GOT3 (cell line): Measurements from ENCODE around the gene C15orf62.

Experiments used
- DNase-seq: peaks from one replicate; lab custom pipeline; 2025; ENCODE audit warnings: mixed read lengths; lab: John Stamatoyannopoulos, UW

C15orf62 gene

DNA sequence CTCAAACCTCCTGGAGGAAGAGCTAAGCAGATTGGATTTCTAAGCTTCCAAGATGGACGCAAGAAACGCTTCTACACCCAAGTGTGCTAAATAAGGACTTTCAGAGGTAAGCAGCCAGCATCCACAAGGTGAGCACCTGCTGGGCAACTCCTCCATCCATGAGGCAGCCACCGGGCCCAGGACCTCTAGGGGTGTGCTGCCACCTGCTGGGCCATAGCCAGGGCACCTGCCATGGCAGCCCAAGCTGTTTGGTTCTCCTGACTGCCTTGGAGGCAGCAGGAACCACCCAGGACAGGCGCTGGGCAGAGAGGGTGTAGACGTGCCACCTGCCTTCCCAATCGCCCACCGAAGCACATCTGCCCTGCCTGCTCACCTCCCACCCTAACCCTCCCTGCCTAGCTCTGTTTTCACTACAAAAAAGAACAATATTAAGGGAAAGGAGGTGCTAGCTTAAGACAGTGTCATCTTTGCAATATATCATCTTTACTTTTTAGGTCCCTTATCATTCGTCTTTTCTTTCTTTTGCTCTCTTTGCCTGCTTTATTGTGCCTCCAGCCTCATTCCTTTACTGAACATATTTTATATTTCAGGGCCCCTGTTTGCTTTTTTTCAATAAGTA is 12.9 kb downstream of the C15orf62 start:
- no peak for DNase-seq

DNA sequence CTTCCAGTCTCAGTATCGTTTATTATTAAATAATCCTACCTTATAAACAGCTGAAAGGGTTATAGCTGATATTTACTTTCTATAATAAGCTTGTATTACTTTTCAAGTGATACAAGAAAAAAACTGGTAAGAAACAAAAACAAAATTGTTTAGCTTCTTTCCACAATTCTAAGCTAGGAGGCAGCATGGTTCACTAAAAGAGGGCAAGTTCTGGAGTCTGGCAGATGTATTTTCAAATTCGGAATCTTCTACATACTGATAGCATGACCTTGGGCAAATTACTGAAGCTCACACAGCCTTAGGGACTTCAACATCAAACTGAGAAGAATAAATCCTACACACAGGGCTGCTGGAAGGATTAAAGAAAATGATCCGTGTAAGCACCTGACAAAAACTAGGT is 15.4 kb downstream of the C15orf62 start:
- DNase-seq, result no peak

DNA sequence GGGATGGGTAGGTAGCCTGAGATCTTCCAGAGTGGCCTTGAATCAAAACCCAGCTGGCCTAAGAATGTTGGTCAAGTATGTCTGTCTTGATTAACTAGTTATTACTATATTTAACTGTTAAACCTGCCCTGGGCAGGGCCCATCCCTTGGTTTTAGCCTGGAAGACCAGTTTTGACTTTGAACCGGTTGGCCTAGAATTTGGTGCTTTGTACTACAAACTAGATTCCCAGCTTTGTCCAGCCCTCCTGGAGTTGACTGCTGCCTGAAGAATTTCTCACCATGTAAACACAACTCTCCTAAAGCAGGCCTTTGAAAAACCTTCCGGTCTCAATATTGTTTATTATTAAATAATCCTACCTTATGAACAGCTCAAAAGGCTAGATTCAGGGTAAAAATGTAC is 16.0 kb downstream of the C15orf62 start:
- DNase-seq, result no peak

DNA sequence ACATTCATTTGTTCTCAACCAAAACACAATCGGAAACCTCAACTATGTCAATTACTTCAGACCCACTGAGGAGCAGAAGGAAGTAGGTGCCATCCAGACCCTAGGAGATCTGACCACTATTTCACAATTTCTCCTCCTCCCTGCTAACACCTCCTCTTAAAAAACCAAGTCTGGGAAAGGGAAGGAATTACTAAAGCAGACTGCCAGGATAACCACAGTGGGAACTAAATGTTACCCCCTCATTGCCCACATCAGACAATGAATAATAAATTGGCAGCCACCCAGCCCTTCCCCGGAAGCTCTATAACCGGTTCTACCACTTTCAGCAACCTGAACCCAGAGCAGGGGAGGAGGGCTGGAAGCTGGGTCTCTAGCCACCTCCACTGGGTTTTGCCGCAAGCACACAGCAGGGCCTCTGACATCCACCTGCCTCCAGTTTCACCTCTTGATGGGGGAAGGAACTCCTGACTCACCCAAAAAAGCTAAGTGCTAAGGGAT is 17.6 kb downstream of the C15orf62 start:
- DNase-seq, result no peak

DNA sequence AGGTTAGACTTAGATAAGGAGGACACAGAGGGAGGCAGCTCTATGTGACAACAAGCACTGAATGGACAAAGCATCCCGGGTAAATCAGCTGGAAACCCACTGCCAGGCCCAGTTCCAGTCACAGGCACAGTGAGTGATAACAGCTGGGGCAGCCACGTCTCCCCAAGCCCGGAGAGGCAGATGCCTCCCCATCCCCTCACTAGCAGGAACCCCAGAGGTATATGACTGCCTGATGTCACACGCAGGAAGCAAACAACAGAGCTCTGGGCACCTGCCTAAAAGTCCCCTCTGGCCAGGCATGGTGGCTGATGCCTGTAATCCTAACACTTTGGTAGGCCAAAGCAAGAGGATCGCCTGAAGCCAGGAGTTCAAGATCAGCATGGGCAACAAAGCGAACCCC is 18.2 kb downstream of the C15orf62 start:
- no peak for DNase-seq

DNA sequence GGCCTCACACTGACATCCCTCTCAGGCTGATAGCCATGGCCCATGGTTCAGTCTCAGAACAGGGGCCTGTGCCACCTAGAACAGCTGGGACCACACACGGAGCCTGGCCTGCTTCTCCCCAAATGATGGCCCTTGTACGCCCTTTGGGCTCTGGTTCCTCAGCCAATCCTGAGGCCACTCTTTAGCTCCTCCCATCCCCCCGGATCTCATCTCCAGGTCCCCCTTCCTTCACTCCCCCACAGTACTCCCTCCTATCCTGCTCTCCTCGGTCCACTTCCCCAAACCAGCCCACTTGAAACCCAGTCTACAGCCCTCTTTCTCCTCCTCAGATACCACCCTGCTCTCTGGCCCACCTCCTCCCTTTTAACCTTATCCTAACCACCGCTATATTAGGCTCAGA is 19.3 kb downstream of the C15orf62 start:
- no peak for DNase-seq

DNA sequence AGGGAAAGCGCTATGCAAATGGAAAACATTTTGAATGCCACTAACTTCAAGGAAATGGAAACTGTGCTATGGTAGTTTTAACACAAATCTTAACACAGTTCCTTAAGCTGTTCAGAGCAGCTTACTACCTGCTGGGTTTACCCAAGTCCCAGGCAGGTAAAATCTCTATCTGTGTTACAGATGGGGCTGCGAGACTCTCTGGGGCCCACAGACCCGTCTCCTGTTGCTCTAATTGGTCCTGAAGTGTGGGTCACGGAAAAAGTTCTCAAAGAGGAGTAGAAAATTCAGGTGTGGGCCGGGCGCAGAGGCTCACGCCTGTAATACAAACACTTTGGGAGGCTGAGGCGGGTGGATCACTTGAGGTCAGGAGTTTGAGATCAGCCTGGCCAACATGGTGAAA is 20.2 kb downstream of the C15orf62 start:
- no peak for DNase-seq

DNA sequence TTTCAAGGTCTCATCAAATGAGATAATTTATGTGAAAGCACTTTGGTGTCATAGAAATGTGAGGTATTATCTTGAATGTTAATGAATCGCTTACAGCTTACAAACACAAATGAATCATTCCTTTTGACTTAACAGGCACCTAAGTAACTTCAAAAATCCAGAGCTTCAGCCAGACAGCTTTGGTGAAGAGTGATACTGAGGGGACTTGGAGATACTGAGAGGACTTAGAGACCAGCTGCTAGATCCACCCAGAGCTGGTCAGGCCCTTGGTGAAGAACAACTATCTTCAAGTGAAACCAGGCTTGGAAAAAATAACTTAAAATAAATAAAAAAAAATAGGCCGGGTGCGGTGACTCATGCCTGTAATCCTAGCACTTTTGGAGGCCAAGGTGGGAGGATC is 20.9 kb downstream of the C15orf62 start:
- DNase-seq, result no peak

DNA sequence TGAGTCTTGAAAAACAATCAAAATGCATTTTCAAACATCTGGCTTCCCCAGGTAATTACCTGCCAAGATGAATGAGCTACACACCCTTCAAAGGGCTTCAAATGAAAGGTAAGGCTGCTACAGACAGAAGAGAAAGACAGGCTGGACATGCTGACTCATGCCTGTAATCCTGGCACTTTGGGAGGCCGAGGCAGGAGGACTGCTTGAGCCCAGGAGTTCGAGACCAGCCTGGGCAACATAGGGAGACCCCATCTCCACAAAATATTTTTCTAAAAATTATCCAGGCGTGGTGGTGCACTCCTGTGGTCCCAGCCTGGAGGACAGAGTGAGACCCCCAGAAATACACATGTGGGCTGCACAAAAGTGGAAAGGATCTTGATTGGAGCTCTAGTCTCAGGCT is 22.6 kb downstream of the C15orf62 start:
- DNase-seq, result no peak

DNA sequence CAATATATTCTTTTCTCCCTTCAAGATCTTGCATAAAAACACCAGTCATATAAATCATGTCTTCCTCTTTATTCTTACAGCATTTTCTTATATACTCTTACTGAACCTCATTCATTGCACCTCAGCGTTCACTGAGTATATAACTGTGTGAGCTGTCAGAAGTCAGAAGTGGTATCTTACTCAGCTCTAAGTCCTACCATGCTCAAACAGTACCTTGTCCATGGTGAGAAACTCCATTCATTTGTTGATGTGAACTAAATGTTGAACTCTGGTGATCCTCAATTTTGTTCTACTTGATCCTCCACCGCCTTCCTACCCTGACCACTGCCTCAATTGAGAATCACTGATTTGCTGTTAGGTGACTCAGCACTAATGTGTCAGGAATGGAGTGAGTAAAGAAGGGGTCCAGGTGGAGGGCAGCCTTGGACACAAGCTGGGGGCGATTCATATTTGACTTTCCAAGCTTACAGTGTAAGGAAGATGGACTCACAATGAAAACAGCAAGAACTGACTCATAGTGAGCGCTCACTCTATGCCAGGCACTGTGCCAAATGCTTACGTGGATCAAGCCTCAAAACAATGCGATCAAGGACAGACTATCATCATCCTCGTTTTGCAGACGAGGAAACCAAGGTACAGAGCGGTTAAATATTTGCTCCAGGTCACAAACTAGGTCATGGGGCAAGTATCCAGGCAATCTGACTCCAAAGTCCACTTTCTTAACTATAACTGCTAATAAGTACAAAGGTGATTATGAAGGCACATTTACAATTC is 23.6 kb downstream of the C15orf62 start:
- no peak for DNase-seq

DNA sequence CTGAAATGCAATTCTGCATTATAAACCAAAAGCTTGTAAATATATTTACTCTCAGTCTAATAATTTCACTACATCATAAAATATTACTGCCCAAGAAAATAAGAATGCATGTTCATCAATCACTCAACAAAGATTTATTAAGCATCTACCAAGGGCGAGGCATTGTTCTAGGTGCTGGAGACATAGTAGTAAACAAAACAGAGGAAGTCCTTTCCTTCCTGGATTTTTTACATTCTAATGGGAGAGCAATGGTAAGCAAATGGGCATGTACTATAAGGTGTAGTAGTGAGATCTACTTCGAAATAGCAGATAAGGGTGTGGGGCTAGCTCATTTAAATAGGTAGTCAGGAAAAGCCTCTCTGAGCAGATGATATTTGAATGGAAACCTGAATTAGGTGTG is 26.3 kb downstream of the C15orf62 start:
- DNase-seq, result no peak

DNA sequence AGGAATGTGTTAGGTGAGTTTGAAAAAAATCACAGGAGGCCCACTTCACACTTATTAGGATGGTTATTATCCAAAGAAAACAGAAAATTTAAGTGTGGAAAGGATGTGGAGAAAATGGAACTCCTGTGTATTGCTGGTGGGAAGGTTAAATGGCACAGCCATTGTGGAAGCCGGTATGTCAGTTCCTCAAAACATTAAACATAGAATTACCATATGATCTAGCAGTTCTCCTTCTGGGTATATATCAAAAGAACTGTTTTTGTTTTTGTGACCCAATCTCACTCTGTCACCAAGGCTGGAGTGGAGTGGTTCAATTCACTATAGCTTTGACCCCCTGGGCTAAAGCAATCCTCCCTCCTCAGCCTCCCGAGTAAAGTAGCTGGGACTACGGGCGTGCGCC is 26.7 kb downstream of the C15orf62 start:
- no peak for DNase-seq

DNA sequence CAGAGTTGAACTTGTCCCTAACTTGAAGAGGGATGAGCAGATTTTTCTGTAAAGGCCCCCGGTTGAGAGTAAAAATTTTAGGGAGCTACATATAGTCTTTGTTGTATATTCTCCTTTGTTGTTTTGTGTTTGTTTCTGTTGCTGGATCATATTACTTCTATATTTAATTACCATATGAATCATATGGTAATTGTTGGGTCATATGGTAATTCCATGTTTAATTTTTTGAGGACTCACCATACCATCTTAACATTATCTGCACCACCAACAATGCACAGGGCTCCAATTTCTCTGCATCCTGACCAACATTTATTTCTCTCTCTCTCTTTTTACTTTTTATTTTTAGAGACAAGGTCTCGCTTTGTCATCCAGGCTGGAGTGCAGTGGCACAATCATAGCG is 29.7 kb downstream of the C15orf62 start:
- DNase-seq, result no peak

DNA sequence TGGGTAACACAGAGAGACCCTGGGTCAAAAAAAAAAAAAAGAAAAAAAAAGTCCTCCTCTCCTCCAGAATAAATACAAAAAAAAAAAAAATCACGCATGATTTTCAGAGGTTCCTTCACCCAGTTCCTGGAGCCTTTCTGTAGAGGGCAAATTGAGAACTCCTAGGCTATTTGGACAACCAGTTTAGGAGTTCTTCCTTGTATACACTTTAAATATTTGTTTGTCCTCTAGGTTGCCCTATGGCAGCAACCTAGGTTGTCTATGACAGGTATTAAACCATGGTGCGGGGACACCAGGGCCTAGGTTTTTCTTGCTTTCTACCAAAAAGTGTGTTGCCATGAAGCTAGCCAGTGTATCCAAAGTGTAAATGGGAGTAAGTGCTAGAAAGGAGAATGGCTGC is 33.3 kb downstream of the C15orf62 start:
- DNase-seq, result no peak

DNA sequence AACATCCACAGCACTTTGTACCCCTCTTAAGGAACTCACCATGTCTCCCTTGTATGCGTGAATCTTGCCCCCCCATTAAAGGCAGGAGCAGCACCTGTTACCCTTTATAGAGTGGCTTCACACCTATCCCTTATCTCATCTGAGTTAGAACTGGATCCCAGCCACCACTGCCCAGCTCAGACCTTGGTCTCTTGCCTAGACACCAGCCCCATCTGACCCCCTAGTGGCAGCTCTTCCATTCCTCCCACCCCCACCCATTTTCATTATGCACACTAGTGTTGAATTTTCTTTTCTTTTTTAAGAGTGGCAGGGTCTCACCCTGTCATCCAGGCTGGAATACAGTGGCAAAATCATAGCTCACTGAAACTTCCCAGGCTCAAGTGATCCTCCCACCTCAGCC is 33.9 kb downstream of the C15orf62 start:
- no peak for DNase-seq

DNA sequence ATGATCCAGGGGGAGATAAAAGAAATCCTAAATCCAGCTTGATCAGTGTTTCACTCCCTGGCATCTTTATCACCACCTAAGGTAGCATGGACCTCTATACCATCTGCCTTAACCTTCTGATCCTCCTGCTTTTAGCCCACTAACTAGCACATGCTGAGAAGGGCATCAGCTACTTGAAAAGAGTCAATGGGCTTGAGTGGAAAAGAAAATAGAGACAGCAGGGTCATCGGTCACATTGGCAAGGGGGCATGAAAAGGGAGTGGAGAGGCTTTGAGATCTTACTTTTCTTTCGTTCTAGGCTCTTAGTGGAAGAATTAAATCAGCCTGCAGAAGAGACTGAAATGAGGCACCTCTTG is 36.9 kb downstream of the C15orf62 start:
- no peak for DNase-seq

DNA sequence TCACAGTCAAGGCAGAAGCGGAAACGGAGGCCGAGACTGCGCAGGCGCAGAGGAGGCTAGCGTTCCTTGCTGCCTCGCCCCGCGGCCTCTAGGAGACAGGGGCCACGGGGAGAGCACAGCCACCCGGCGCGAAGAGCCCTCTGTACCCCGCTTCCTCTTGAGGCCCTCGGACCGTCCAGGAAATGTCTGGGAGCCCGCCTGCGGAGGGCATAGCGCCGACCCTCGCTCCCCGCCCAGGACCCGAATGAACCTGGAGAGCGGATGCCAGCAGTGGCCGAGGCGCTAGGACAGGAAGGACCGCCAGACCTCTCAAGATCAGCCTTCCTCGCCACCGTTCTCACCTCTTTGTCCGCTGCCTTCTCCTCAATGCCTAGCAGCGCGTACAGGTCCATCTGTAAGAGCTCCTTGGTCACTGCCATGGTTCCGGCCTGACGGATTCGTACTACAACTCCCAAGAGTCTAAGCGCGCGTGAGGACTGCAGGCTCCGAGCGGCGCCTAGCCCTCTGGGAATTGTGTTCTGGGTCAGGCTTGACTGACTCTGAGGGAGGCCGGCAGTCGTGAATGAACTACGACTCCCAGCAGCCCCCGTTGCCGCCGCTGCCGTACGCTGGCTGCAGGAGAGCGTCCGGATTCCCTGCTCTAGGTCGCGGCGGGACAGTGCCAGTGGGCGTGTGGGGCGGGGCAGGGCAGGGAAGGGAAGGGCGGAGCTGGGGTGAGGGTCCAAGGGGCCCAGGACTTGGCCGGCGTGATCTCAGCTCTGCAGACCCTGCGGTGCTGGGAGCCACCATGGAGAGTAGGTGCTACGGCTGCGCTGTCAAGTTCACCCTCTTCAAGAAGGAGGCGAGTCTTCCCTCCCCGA is 37.5 kb downstream of the C15orf62 start, which contains the start of the genes DNAJC17 and ZFYVE19:
TSS of gene DNAJC17 (minus strand) at position 446 of the 860 bp plus-strand sequence. CDS start at position 419, 27 bp downstream.
TSS of gene ZFYVE19 (plus strand) at position 62 of the 860 bp plus-strand sequence. CDS start at position 563, 501 bp downstream.
- DNase-seq, result peak; percentile 90

DNA sequence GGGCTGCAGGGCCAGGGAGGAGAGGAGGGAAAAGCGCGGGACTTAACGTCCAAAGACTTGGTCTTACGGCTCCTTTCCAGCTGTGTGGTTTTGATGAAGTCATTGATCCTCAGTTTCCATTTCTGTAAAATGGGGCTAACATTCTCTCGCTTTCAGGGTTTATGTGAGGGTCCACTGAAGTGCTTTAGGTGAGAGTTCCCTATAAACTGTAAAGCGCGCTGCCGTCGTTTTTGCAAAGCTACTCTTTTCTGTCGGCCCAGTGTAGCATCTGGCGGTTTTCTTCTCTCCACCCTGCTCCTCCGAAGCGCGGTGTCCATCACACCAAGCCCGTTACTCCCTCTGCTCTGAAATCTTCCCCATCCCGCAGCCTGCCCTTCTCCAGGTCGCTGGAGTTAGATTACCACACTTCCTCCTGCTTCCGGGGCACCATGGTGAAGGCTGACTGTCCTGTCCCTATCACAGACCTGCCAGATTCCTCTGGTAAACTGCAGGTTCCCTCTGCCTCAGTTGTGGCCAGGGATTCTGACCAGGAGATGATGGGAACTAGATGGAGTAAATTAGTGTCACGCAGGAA is 38.2 kb downstream of the C15orf62 start:
- DNase-seq, result no peak

DNA sequence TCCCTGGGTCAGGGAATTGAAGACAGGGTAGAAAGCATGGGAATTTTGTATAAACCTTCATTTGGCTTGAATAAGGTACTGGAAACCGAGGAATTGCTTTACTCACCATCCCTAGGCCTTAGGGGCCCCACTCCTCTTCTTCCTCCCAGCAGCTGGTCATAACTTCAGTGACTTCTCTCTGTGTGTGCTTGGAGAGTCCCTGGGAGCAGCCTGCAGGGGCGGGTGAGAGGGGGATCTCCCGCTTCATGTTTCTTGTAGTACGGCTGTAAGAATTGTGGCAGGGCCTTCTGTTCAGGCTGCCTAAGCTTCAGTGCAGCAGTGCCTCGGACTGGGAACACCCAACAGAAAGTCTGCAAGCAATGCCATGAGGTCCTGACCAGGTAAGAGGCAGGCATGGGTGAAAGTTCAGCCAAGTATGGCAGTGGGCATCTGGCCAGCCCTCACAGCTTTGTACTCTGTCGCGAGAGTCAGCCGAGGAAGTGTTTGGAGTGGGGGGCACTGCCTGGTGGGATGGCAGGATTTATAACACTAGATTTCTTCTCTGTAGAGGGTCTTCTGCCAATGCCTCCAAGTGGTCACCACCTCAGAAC is 39.2 kb downstream of the C15orf62 start:
- no peak for DNase-seq

DNA sequence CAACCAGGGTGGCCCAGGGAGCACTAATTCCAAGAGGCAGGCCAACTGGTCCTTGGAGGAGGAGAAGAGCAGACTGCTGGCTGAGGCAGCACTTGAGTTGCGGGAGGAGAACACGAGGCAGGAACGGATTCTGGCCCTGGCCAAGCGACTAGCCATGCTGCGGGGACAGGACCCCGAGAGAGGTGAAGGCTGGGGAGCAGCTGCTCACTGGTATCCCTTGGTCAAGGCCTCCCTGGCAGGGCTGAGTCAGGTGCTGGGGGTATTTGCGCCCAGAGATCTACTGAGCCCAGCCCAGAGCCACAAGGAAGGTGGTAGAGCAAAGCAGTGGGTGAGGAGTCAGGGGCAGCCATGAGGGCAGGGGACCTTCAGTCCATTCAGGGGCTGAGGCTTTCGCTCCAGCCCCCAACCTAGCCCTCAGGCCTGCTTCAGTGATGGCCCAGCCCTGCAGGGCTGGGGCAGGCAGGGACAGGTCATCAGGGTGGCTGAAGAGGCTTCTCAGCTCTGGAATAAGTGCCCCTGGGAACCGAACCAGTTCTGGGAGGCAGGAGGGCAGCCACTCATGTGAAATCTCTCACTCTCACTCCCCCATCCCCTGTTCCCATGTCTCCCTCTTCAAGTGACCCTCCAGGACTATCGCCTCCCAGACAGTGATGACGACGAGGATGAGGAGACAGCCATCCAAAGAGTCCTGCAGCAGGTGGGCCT is 43.1 kb downstream of the C15orf62 start:
- no peak for DNase-seq

DNA sequence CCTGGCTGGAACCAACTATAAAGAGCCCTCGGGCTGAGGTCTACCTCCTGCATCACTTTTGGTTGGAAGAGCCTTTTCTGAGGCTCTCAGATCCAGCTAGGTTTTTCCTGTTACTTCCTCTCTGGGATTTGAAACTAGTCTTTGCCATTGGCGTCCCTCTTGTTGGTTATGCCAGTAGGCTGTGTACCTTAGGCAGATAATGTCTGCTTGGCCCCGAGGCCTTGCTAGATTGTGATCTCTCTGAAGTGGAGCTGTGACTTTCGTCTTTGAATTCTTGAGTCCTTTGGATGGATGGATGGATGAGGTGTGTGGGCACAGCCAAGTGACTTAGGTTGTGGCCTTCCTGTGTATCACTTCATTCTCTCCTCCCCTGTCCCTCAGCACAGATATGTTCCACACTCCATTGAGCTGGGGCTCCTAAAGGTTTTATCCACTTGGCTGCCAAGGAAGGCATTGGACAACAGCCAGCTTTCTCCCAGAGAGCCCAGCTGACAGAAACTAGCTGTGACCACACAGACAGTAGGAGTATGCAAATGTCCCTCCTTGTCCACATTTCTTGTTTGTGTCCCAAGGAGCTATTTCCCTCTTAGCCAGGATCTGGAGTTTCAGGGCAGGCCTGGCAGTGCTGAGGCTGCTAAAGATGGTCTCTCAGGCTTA is 45.4 kb downstream of the C15orf62 start:
- DNase-seq, result no peak
